ENCODE measurements around the gene GLYATL1. TPM values are rescaled to one million over a fixed set of nuclear protein-coding genes. Genes with fewer than 3 reads are reported as not detected.
"Not testable (repeated sequence)": the region's sequence is repeated elsewhere in the genome, so short reads cannot be mapped to it uniquely, and the experiment has no call there.

GLYATL1 gene
- total RNA-seq, 2 experiments from 2014 or later, result 0.50 to 1.2 TPM

DNA sequence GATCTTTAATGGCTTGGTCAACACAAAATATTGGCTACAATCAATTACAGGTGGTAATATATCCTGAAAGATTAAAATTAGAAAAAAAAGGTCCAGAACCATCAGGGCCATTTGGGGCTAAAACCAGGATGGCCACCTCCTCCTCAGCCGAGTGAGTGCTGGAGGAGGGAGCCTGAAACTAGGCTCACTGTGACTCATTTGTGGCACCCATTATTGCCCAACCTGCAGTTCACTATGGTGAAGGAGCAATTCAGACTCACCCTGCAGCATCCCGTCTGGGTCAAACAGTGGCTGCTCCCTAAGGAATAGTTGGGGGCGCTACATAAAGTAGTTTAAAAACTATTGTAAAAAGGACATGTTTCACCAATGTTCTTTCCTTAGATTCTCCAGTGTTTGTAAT, 60.7 kb downstream of the GLYATL1 start:
- H3K4me1 Mint-ChIP-seq, result no peaks in the 10 kb centered on the region
- H3K27ac Mint-ChIP-seq, result no peak overlapping the region
- H3K27me3 Mint-ChIP-seq, result peaks cover 11% of the 10 kb centered on the region
- no peaks in the 10 kb centered on the region for H3K36me3 Mint-ChIP-seq (ENCODE audit: low read depth)
- ChIA-PET POLR2A (no interaction called here), CTCF (no interaction called here)
- intact Hi-C loops (cut with DNase I, micrococcal nuclease), result loop anchor here in 1 of 2 experiments (2.0 kb wide), 1 partner anchor 19 kb away; no protein-coding TSS in a partner anchor
- ATAC-seq (no peak), DNase-seq (no peak)
- no peak overlapping the region for H3K4me3 Mint-ChIP-seq
- H3K9me3 Mint-ChIP-seq (ENCODE audit: low read depth), result no peaks in the 10 kb centered on the region

DNA sequence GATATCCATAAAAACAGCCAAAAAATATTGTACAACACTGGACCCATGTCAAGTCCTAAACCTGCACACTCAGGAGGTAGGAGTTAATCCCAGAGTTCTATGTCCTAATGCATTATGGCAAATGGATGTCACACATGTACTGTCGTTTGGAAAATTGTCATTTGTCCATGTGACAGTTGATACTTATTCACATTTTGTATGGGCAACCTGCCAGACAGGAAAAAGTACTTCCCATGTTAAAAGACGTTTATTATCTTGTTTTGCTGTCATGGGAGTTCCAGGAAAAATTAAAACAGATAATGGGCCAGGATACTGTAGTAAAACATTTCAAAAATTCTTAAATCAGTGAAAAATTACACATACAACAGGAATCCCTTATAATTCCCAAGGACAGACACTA, 62.7 kb downstream of the GLYATL1 start:
- ATAC-seq; H3K27ac Mint-ChIP-seq; intact Hi-C loops (cut with DNase I, micrococcal nuclease); CTCF ChIA-PET; H3K27me3 Mint-ChIP-seq; DNase-seq; H3K36me3 Mint-ChIP-seq (ENCODE audit: low read depth); POLR2A ChIA-PET; H3K4me3 Mint-ChIP-seq; H3K4me1 Mint-ChIP-seq; H3K9me3 Mint-ChIP-seq (ENCODE audit: low read depth): not testable (repeated sequence)

Other genes with a start within 250 kb of the GLYATL1 start
- not detected for gene GLYAT, start 207.5 kb upstream of the GLYATL1 start, total RNA-seq
- not detected for gene GLYATL2, start 94.8 kb upstream of the GLYATL1 start, total RNA-seq
- gene GLYATL1B, start 146.8 kb downstream of the GLYATL1 start, total RNA-seq, result not detected
- gene FAM111B, start 167.7 kb downstream of the GLYATL1 start, total RNA-seq, result 10 to 100 TPM; 32.3 to 38.9 TPM
- 100 to 1,000 TPM in 1 of 2 experiments, 10 to 100 TPM in 1; 87.9 to 135 TPM for gene FAM111A, start 203.4 kb downstream of the GLYATL1 start, total RNA-seq
- gene DTX4, start 232.6 kb downstream of the GLYATL1 start, total RNA-seq, result under 1 TPM; 0.07 to 0.11 TPM

Data from activated CD4-positive, alpha-beta T cell treated with anti-CD3 and anti-CD28 coated beads for 36 hours (primary cell).